AG04450 (cell line): ENCODE measurements around the gene NHSL2. TPM values are rescaled to one million over a fixed set of nuclear protein-coding genes. Genes with fewer than 3 reads are reported as not detected.

ENCODE experiments used
- CTCF ChIA-PET: fragments of 300-600, 350-600 bp; formaldehyde crosslinking; extraction: SDS; loops from one replicate; lab custom pipeline; 2022; ENCODE audit warnings: antibody characterized with exemption, inconsistent platforms; lab: Charles Lee
- POLR2A ChIA-PET: fragments of 350-600 bp; formaldehyde crosslinking; extraction: SDS; loops from one replicate; lab custom pipeline; 2021; ENCODE audit warnings: antibody characterized with exemption, inconsistent platforms; lab: Yijun Ruan, JAX
- DNase-seq: peaks from one replicate; pipeline ENCODE4 v3.0.0-alpha.2; 2011; ENCODE audit warnings: low read depth, low spot score
- H3K27ac ChIP-seq: one replicate; pipeline ENCODE4 v1.5.1; 2012; ENCODE audit warnings: low read depth, low read length, control low read depth
- H3K27me3 ChIP-seq: one replicate; pipeline ENCODE4 v1.6.0; 2012; ENCODE audit warnings: low read length; ENCODE audit not compliant: control insufficient read depth, insufficient read depth
- H3K4me3 ChIP-seq: 2 replicates; pipeline ENCODE4 v1.5.1; 2011; ENCODE audit warnings: mild to moderate bottlenecking, low read depth, low read length, control low read depth
- H3K9me3 ChIP-seq: 2 replicates; pipeline ENCODE4 v1.5.1; 2012; ENCODE audit warnings: low read length; ENCODE audit not compliant: control insufficient read depth, insufficient read depth
- CTCF ChIP-seq: IDR thresholded peaks from 2 replicates; pipeline ENCODE4 v1.5.1; 2011; ENCODE audit warnings: low read depth, low read length, control low read depth, inconsistent platforms
- polyA plus RNA-seq: library from polyadenylated mRNA; depleted of rRNA; stranded (reverse); fragments of >200 nt; gene quantifications from 2 replicates; pipeline ENCODE4 v1.2.3, GENCODE V29; 2011

Gene NHSL2
- polyA plus RNA-seq, 1 experiment = 3.0 TPM

- no peak for TF ChIP-seq CTCF
- DNase-seq = no peak
- ChIA-PET CTCF (interaction anchor here (1.2 kb wide), 1 partner anchor 22 kb away, joined by 3 read pairs; no protein-coding TSS in a partner anchor), POLR2A (no interaction called here)
- H3K27me3 ChIP-seq = no peaks in the 10 kb centered on the region
- H3K9me3 ChIP-seq = no peaks in the 10 kb centered on the region
- no peak overlapping the region for H3K27ac ChIP-seq
- H3K4me3 ChIP-seq = no peak overlapping the region
Observed at GRCh38 chrX:72040506-72040905, 129.9 kb downstream of the NHSL2 start.

- POLR2A ChIA-PET = no interaction called here
- no peak for DNase-seq
- H3K27ac ChIP-seq = peak overlapping the region; percentile 47
- no peak overlapping the region for H3K4me3 ChIP-seq
- CTCF ChIA-PET = interaction anchor here (1.2 kb wide), 2 partner anchors 22 to 23 kb away, joined by 3 read pairs; no protein-coding TSS in a partner anchor
- no peak for TF ChIP-seq CTCF
- no peaks in the 10 kb centered on the region for H3K27me3 ChIP-seq
- no peaks in the 10 kb centered on the region for H3K9me3 ChIP-seq
Observed at GRCh38 chrX:72041176-72041575, 130.5 kb downstream of the NHSL2 start.

- no peaks in the 10 kb centered on the region for H3K9me3 ChIP-seq
- H3K4me3 ChIP-seq = no peak overlapping the region
- TF ChIP-seq CTCF = no peak
- H3K27me3 ChIP-seq = no peaks in the 10 kb centered on the region
- H3K27ac ChIP-seq = peak overlapping the region; percentile 47
- POLR2A ChIA-PET = interaction anchor here (1.3 kb wide), 1 partner anchor 13 kb away, joined by 3 read pairs; no protein-coding TSS in a partner anchor
- CTCF ChIA-PET = interaction anchor here (0.5 to 1.3 kb wide), 3 partner anchors 24 to 89 kb away, joined by 3 to 6 read pairs (median 3); no protein-coding TSS in a partner anchor
- no peak for DNase-seq
Observed at GRCh38 chrX:72041871-72042851, 131.5 kb downstream of the NHSL2 start.

- Histone ChIP-seq H3K27me3 (no peaks in the 10 kb centered on the region), H3K4me3 (no peak overlapping the region), H3K27ac (no peak overlapping the region), H3K9me3 (no peaks in the 10 kb centered on the region)
- TF ChIP-seq CTCF = no peak
- ChIA-PET CTCF (interaction anchor here (1.3 kb wide), 1 partner anchor 45 kb away, joined by 6 read pairs; no protein-coding TSS in a partner anchor), POLR2A (interaction anchor here (1.3 kb wide), 1 partner anchor 13 kb away, joined by 3 read pairs; no protein-coding TSS in a partner anchor)
- no peak for DNase-seq
Observed at GRCh38 chrX:72042852-72043248, 132.2 kb downstream of the NHSL2 start.

- Histone ChIP-seq H3K9me3 (no peaks in the 10 kb centered on the region), H3K27me3 (no peaks in the 10 kb centered on the region), H3K27ac (no peak overlapping the region), H3K4me3 (no peak overlapping the region)
- POLR2A ChIA-PET = no interaction called here
- DNase-seq = no peak
- CTCF ChIA-PET = no interaction called here
- TF ChIP-seq CTCF = no peak
Observed at GRCh38 chrX:72043636-72044035, 133.0 kb downstream of the NHSL2 start.
